ENCODE measurements around the gene FANK1.

- TF ChIP-seq SP1 (IDR thresholded peaks at IDR 0.05) (no peak), FOXM1 (IDR thresholded peaks at IDR 0.05; ENCODE audit: borderline replicate concordance) (no peak), TARDBP (IDR thresholded peaks at IDR 0.05) (no peak)
Measured at GRCh38 chr10:126021833-126022500, 125.6 kb downstream of the FANK1 start.
